Measurements from ENCODE around the gene ANKRD12. TPM values are rescaled to one million over a fixed set of nuclear protein-coding genes. Genes with fewer than 3 reads are reported as not detected.
"Not testable (repeated sequence)": the region's sequence is repeated elsewhere in the genome, so short reads cannot be mapped to it uniquely, and the experiment has no call there.

Gene ANKRD12
- total and polyA plus RNA-seq, 2 experiments from 2014 or later, result 23.9 to 92.4 TPM

- H3K27ac ChIP-seq (ENCODE audit: low read depth); H3K4me2 ChIP-seq; H3K27me3 Mint-ChIP-seq (ENCODE audit: insufficient read depth, low read depth, poor library complexity); H3K4me1 ChIP-seq (ENCODE audit: insufficient read depth); H3K9me2 ChIP-seq (ENCODE audit: insufficient read depth); DNase-seq (ENCODE audit: low spot score); H3K4me3 Mint-ChIP-seq; H3K27me3 ChIP-seq (ENCODE audit: insufficient read depth); H3F3A ChIP-seq (replicated peaks; ENCODE audit: low read depth); H3K4me3 ChIP-seq; H2AFZ ChIP-seq; H3K36me3 ChIP-seq (ENCODE audit: insufficient read depth); H3K27ac Mint-ChIP-seq; ATAC-seq; H3K4me1 Mint-ChIP-seq: not testable (repeated sequence)
- peaks cover 91% of the 10 kb centered on the region for H3K79me2 ChIP-seq (replicated peaks; ENCODE audit: insufficient read depth)
- H3K36me3 Mint-ChIP-seq (ENCODE audit: low read depth), result peaks cover 42% of the 10 kb centered on the region
- peaks cover 13% of the 10 kb centered on the region; the same call in 1 of the 2 replicates for H4K20me1 ChIP-seq (replicated peaks; ENCODE audit: insufficient read depth)
- peaks cover 30% of the 10 kb centered on the region for H3K9me3 Mint-ChIP-seq
These were observed 29.3 kb downstream of the ANKRD12 start for GRCh38 chr18:9165883-9166282.

- H4K20me1 ChIP-seq (replicated peaks; ENCODE audit: insufficient read depth); H3K4me1 Mint-ChIP-seq; H3K27me3 Mint-ChIP-seq (ENCODE audit: insufficient read depth, low read depth, poor library complexity); DNase-seq (ENCODE audit: low spot score); H3K4me3 Mint-ChIP-seq; H3K36me3 ChIP-seq (ENCODE audit: insufficient read depth); H3K4me3 ChIP-seq; H3K4me2 ChIP-seq; H3K9me2 ChIP-seq (ENCODE audit: insufficient read depth); H3K4me1 ChIP-seq (ENCODE audit: insufficient read depth); H2AFZ ChIP-seq; H3K27ac Mint-ChIP-seq; H3F3A ChIP-seq (replicated peaks; ENCODE audit: low read depth); H3K27me3 ChIP-seq (ENCODE audit: insufficient read depth); H3K27ac ChIP-seq (ENCODE audit: low read depth); ATAC-seq: not testable (repeated sequence)
- H3K36me3 Mint-ChIP-seq (ENCODE audit: low read depth), result peaks cover 36% of the 10 kb centered on the region
- H3K79me2 ChIP-seq (replicated peaks; ENCODE audit: insufficient read depth), result peaks cover 87% of the 10 kb centered on the region
- H3K9me3 Mint-ChIP-seq, result peaks cover 19% of the 10 kb centered on the region; the same call in 2 of the 3 replicates
These were observed 32.9 kb downstream of the ANKRD12 start for GRCh38 chr18:9169515-9169914.

GRCh38 chr18:9171919-9172318 lies 35.3 kb downstream of the ANKRD12 start:
- not testable (repeated sequence) for H2AFZ ChIP-seq; H3K4me2 ChIP-seq; H3K9me2 ChIP-seq (ENCODE audit: insufficient read depth); H3K4me3 ChIP-seq; H3K27ac Mint-ChIP-seq; H3K27ac ChIP-seq (ENCODE audit: low read depth); H3K4me1 ChIP-seq (ENCODE audit: insufficient read depth); H3F3A ChIP-seq (replicated peaks; ENCODE audit: low read depth); H3K36me3 ChIP-seq (ENCODE audit: insufficient read depth); H3K4me3 Mint-ChIP-seq; ATAC-seq; DNase-seq (ENCODE audit: low spot score); H4K20me1 ChIP-seq (replicated peaks; ENCODE audit: insufficient read depth); H3K4me1 Mint-ChIP-seq; H3K27me3 Mint-ChIP-seq (ENCODE audit: insufficient read depth, low read depth, poor library complexity); H3K27me3 ChIP-seq (ENCODE audit: insufficient read depth)
- peaks cover 17% of the 10 kb centered on the region; the same call in 2 of the 3 replicates for H3K9me3 Mint-ChIP-seq
- peaks cover 31% of the 10 kb centered on the region for H3K36me3 Mint-ChIP-seq (ENCODE audit: low read depth)
- H3K79me2 ChIP-seq (replicated peaks; ENCODE audit: insufficient read depth), result peaks cover 89% of the 10 kb centered on the region

- Histone ChIP-seq H3K4me3 (no peak overlapping the region), H4K20me1 (replicated peaks; ENCODE audit: insufficient read depth) (peaks cover 5% of the 10 kb centered on the region; the same call in 1 of the 2 replicates)
- no peak for TF ChIP-seq STAT1 (IDR thresholded peaks at IDR 0.05; ENCODE audit: unreplicated experiment)
- no peak for TF ChIP-seq ETS1 (IDR thresholded peaks at IDR 0.05)
- no peak for TF ChIP-seq ZNF114 (CRISPR knock-in tag; IDR thresholded peaks at IDR 0.05)
- TF ChIP-seq NANOG (IDR thresholded peaks at IDR 0.05; ENCODE audit: borderline replicate concordance), result no peak
- TF ChIP-seq CTCF (conservative IDR thresholded peaks at IDR 0.05; ENCODE audit: low read depth in 2 of 2), result no peak
- no peak for TF ChIP-seq REST (IDR thresholded peaks at IDR 0.05; ENCODE audit: unreplicated experiment)
- no peak for TF ChIP-seq CREB1 (CRISPR knock-in tag; IDR thresholded peaks at IDR 0.05; ENCODE audit: low read depth)
- TF ChIP-seq EZH2 (IDR thresholded peaks at IDR 0.05; ENCODE audit: low read depth, unreplicated experiment), result no peak
These were observed 36.0 kb downstream of the ANKRD12 start for GRCh38 chr18:9172506-9173127.

More at GRCh38 chr18:9172506-9173127, 36.0 kb downstream of the ANKRD12 start:
- H3K27ac Mint-ChIP-seq, result no peak overlapping the region
- H3K4me1 Mint-ChIP-seq, result peaks cover 2% of the 10 kb centered on the region; the same call in 1 of the 3 replicates
- Histone ChIP-seq H3F3A (replicated peaks; ENCODE audit: low read depth) (no peaks in the 10 kb centered on the region), H3K4me1 (ENCODE audit: insufficient read depth) (no peaks in the 10 kb centered on the region), H3K4me2 (no peak overlapping the region), H3K79me2 (replicated peaks; ENCODE audit: insufficient read depth) (peaks cover 89% of the 10 kb centered on the region), H2AFZ (no peak overlapping the region), H3K36me3 (ENCODE audit: insufficient read depth) (no peaks in the 10 kb centered on the region), H3K9me2 (ENCODE audit: insufficient read depth) (peaks cover 4% of the 10 kb centered on the region; the same call in 1 of the 2 replicates), H3K27ac (ENCODE audit: low read depth) (no peak overlapping the region), H3K27me3 (ENCODE audit: insufficient read depth) (no peaks in the 10 kb centered on the region)
- H3K27me3 Mint-ChIP-seq (ENCODE audit: insufficient read depth, low read depth, poor library complexity), result peaks cover 3% of the 10 kb centered on the region
- H3K36me3 Mint-ChIP-seq (ENCODE audit: low read depth), result peaks cover 27% of the 10 kb centered on the region
- H3K4me3 Mint-ChIP-seq, result no peak overlapping the region
- H3K9me3 Mint-ChIP-seq, result peaks cover 14% of the 10 kb centered on the region; the same call in 2 of the 3 replicates
- DNase-seq (ENCODE audit: low spot score), result no peak
- ATAC-seq, result no peak
